T-cell (primary cell): ENCODE results near the gene MLLT10. TPM values are rescaled to one million over a fixed set of nuclear protein-coding genes. Genes with fewer than 3 reads are reported as not detected.
A peak's percentile ranks its signal among the peaks of the same experiment; 100 is the strongest.

Experiments used
- ATAC-seq, 4 experiments: fragments of 200-7000 bp in 3 of 4; fragments of 150-1000 bp in 1 of 4; cut with Tn5 transposase; replicated peaks in 1 of 4; 1 replicate in 3 of 4; 2 replicates in 1 of 4; pipeline ENCODE4 v1.10.0; 2021; ENCODE audit warnings: moderate library complexity in 3 of 4, mild to moderate bottlenecking in 2 of 4, moderate number of reproducible peaks in 1 of 4
- CTCF ChIA-PET, 2 donors: fragments of 300-600 bp; sonication (Branson Sonifier 250); formaldehyde crosslinking; loops; one replicate each; lab custom pipeline; 2022; ENCODE audit warnings: antibody characterized with exemption in 2 of 2; lab: Charles Lee
- POLR2A ChIA-PET, 2 donors: fragments of 300-600 bp; sonication (Branson Sonifier 250); formaldehyde crosslinking; loops; one replicate each; lab custom pipeline; 2022; ENCODE audit warnings: antibody characterized with exemption in 2 of 2; lab: Charles Lee
- DNase-seq, 35 experiments: peaks; one replicate each; pipeline versions ENCODE4 v3.0.0 to v3.0.0-alpha.2; 2013 to 2023
- H3K27ac ChIP-seq: one replicate; pipeline ENCODE4 v1.5.1; 2013; ENCODE audit warnings: low read length
- H3K27me3 ChIP-seq, 2 experiments: replicated peaks in 1 of 2; 1 replicate in 1 of 2; 2 replicates in 1 of 2; pipeline versions ENCODE4 v1.6.1 to v1.7.0; 2013; ENCODE audit warnings: low read length in 1 of 2, mixed read lengths in 1 of 2; ENCODE audit not compliant: control insufficient read depth in 2 of 2, insufficient read depth in 2 of 2; ENCODE audit errors: extremely low read depth in 1 of 2
- H3K36me3 ChIP-seq, 2 donors: 1 replicate in 1 of 2; 2 replicates in 1 of 2; pipeline versions ENCODE4 v1.6.1 to v1.7.0; 2013; ENCODE audit warnings: low read length in 1 of 2; ENCODE audit not compliant: control insufficient read depth in 2 of 2, insufficient read depth in 1 of 2; ENCODE audit errors: extremely low read depth in 1 of 2
- H3K4me1 ChIP-seq, 2 experiments: 1 replicate in 1 of 2; 2 replicates in 1 of 2; pipeline versions ENCODE4 v1.6.1 to v1.7.0; 2013; ENCODE audit warnings: low read length in 2 of 2, mixed read lengths in 1 of 2; ENCODE audit not compliant: insufficient read depth in 2 of 2, control insufficient read depth in 1 of 2; ENCODE audit errors: extremely low read depth in 1 of 2
- H3K4me3 ChIP-seq, 2 donors: 1 replicate in 1 of 2; 2 replicates in 1 of 2; pipeline versions ENCODE4 v1.5.1 to v1.7.0; 2013; ENCODE audit warnings: mild to moderate bottlenecking in 2 of 2, low read length in 1 of 2, moderate library complexity in 1 of 2; ENCODE audit not compliant: control insufficient read depth in 1 of 2; ENCODE audit errors: extremely low read depth in 1 of 2
- H3K9me3 ChIP-seq: 2 replicates; pipeline ENCODE4 v1.7.0; 2013
- H3K27ac Mint-ChIP-seq, 2 donors: one replicate each; pipeline ENCODE4 v1.8.0; 2020 to 2021; ENCODE audit warnings: mild to moderate bottlenecking in 2 of 2, mixed read lengths in 2 of 2
- H3K27me3 Mint-ChIP-seq, 2 donors: one replicate each; pipeline ENCODE4 v1.8.0; 2021 to 2022; ENCODE audit warnings: mixed read lengths in 2 of 2
- H3K36me3 Mint-ChIP-seq: one replicate; pipeline ENCODE4 v1.8.0; 2021; ENCODE audit warnings: mixed read lengths
- H3K4me1 Mint-ChIP-seq, 3 donors: one replicate each; pipeline ENCODE4 v1.8.0; 2020 to 2022; ENCODE audit warnings: mixed read lengths in 3 of 3, mild to moderate bottlenecking in 1 of 3
- H3K4me3 Mint-ChIP-seq, 3 donors: one replicate each; pipeline ENCODE4 v1.8.0; 2020 to 2022; ENCODE audit warnings: mild to moderate bottlenecking in 3 of 3, mixed read lengths in 3 of 3, moderate library complexity in 3 of 3
- H3K9me3 Mint-ChIP-seq, 3 donors: one replicate each; pipeline ENCODE4 v1.8.0; 2020 to 2022; ENCODE audit warnings: mixed read lengths in 3 of 3
- WGBS: methylation state at CpG from one replicate; pipeline ENCODE4 v1.1.5; 2013; ENCODE audit warnings: missing lambda C conversion rate; ENCODE audit not compliant: insufficient coverage; 5-methylcytosine and 5-hydroxymethylcytosine counted together
- total RNA-seq, 35 experiments: library from RNA in 6 of 35; stranded (reverse) in 6 of 35; fragments of 120-200 nt in 1 of 35; gene quantifications; one replicate each; pipeline versions ENCODE4 v1.2.1 to v1.2.4 and lab custom pipeline; 2013 to 2026

Gene MLLT10
- total RNA-seq, 5 donors from 2014 or later (not counting 1 experiment from before 2014, with no cell fraction given): 57.7 to 76.5 (median 66.1) TPM

GRCh38 chr10:21726601-21727225 lies 192.7 kb downstream of the MLLT10 start:
- Mint-ChIP-seq H3K27me3 (no peaks in the 10 kb centered on the region), H3K4me1 (peaks cover 35 to 40% (median 39%) of the 10 kb centered on the region in 3 donors), H3K9me3 (no peaks in the 10 kb centered on the region), H3K36me3 (peaks cover 47% of the 10 kb centered on the region), H3K27ac (peak overlapping the region in 1 of 2 donors; percentile 48), H3K4me3 (no peak overlapping the region)
- Histone ChIP-seq H3K4me1 (peaks cover 3 to 19% of the 10 kb centered on the region in 2 experiments), H3K27me3 (no peaks in the 10 kb centered on the region), H3K9me3 (no peaks in the 10 kb centered on the region), H3K36me3 (peaks cover 0 to 4% of the 10 kb centered on the region in 2 donors), H3K4me3 (no peak overlapping the region), H3K27ac (no peak overlapping the region)
- ChIA-PET POLR2A (no interaction called here), CTCF (interaction anchor here (0.5 to 1.1 kb wide), 3 partner anchors 12 to 848 kb away, joined by 3 to 7 read pairs (median 5); no protein-coding TSS in a partner anchor)
- ATAC-seq: no peak
- DNase-seq: no peak
- 96% methylated on average over 3 of the region's 3 CpGs for WGBS

DNA sequence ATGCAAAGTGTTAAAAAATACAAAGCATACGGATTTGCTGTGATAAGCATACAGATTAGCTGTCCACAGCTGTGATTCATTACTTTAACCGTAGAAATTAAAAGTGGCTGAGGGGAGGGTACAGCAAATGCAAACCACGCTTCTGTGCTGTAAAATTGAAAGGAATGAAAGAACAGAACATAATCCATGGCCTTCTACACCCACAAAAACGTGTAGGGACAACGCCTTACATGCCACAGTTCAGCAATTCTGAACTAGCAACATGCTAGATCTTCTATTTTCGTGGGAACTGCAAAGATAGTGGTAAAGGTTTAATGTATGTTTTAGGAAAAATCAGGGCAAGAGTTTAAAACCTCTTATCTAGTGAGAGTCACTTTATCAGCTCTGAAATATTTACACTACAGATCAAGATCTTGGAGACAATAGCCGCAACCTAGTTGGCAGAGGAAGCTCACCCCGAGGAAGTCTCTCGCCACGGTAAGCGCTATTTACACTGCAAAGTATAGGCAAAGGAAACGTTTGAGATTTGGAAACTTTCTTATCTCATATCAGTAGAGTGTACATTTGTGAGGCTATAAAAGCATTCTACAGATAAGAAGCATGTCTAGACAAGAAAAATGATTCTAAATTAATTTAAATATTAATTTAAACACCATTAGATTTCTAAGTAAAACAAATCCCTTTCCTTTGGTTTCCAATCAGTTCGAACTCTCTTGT lies 193.6 kb downstream of the MLLT10 start:
- no peaks in the 10 kb centered on the region for H3K27me3 Mint-ChIP-seq
- CTCF ChIA-PET: interaction anchor here (0.5 to 1.1 kb wide), 2 partner anchors 12 to 96 kb away, joined by 3 to 5 read pairs; no protein-coding TSS in a partner anchor
- Histone ChIP-seq H3K27me3 (no peaks in the 10 kb centered on the region), H3K4me1 (peaks cover 3 to 19% of the 10 kb centered on the region in 2 experiments), H3K27ac (no peak overlapping the region), H3K4me3 (no peak overlapping the region), H3K36me3 (peaks cover 0 to 4% of the 10 kb centered on the region in 2 donors), H3K9me3 (no peaks in the 10 kb centered on the region)
- WGBS: 60% methylated on average over 2 of the region's 13 CpGs
- POLR2A ChIA-PET: interaction anchor here in 1 of 2 donors (0.5 to 0.6 kb wide), 2 partner anchors 202 to 276 kb away, joined by 3 to 7 read pairs; partner anchors contain the start of genes DNAJC1 and SKIDA1
- H3K4me1 Mint-ChIP-seq: peaks cover 38 to 46% (median 39%) of the 10 kb centered on the region in 3 donors
- peaks cover 47% of the 10 kb centered on the region for H3K36me3 Mint-ChIP-seq
- H3K9me3 Mint-ChIP-seq: no peaks in the 10 kb centered on the region
- ATAC-seq (peak; percentile 56 to 77 (median 68)), DNase-seq (peak in 1 of 35 experiments; percentile 27)
- H3K27ac Mint-ChIP-seq: peak overlapping the region; percentile 75 to 80
- H3K4me3 Mint-ChIP-seq: peak overlapping the region in 1 of 3 donors; percentile 15

DNA sequence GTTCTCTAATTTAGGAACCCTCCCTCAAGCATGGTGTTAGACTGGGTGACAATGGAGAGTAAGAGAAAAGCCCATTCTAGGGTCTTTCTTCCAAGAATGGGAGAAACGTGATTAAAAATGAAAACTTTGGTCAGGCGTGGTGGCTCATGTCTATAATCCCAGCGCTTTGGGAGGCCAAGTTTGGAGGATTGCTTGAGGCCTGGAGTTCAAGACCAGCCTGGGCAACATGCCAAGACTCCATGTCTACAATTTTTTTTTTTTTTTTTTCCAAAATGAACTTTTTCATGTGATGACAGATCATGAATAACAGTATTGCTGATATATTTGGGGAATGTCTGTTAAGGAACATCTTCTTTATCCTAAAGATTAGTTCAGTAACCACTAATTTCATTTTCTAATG lies 194.6 kb downstream of the MLLT10 start:
- CTCF ChIA-PET: no interaction called here
- ATAC-seq (no peak), DNase-seq (no peak)
- no peaks in the 10 kb centered on the region for H3K27me3 Mint-ChIP-seq
- Histone ChIP-seq H3K27ac (no peak overlapping the region), H3K27me3 (no peaks in the 10 kb centered on the region), H3K9me3 (no peaks in the 10 kb centered on the region), H3K4me3 (no peak overlapping the region), H3K36me3 (peaks cover 0 to 6% of the 10 kb centered on the region in 2 donors), H3K4me1 (peaks cover 3 to 19% of the 10 kb centered on the region in 2 experiments)
- peaks cover 47% of the 10 kb centered on the region for H3K36me3 Mint-ChIP-seq
- POLR2A ChIA-PET: no interaction called here
- no peaks in the 10 kb centered on the region for H3K9me3 Mint-ChIP-seq
- no peak overlapping the region for H3K4me3 Mint-ChIP-seq
- H3K4me1 Mint-ChIP-seq: peaks cover 34 to 40% (median 37%) of the 10 kb centered on the region in 3 donors
- no peak overlapping the region for H3K27ac Mint-ChIP-seq
- WGBS: no CpG with 5 or more reads among the region's 3 CpGs

GRCh38 chr10:21732067-21732772 lies 198.2 kb downstream of the MLLT10 start:
- Mint-ChIP-seq H3K4me1 (peaks cover 34 to 35% (median 34%) of the 10 kb centered on the region in 3 donors), H3K9me3 (no peaks in the 10 kb centered on the region), H3K4me3 (no peak overlapping the region), H3K27me3 (no peaks in the 10 kb centered on the region), H3K27ac (peak overlapping the region in 1 of 2 donors; percentile 1), H3K36me3 (peaks cover 55% of the 10 kb centered on the region)
- Histone ChIP-seq H3K4me1 (peaks cover 13 to 16% of the 10 kb centered on the region in 2 experiments), H3K4me3 (no peak overlapping the region), H3K27me3 (no peaks in the 10 kb centered on the region), H3K36me3 (peaks cover 3 to 20% of the 10 kb centered on the region in 2 donors), H3K27ac (no peak overlapping the region), H3K9me3 (no peaks in the 10 kb centered on the region)
- ChIA-PET CTCF (interaction anchor here (1.0 kb wide), 2 partner anchors 11 to 236 kb away, joined by 3 to 6 read pairs; no protein-coding TSS in a partner anchor), POLR2A (interaction anchor here (0.6 kb wide), 2 partner anchors 68 to 902 kb away, joined by 4 to 14 read pairs; no protein-coding TSS in a partner anchor)
- ATAC-seq (peak; percentile 48 to 67 (median 55)), DNase-seq (peak in 20 of 35 experiments; percentile 7 to 56 (median 28))
- WGBS: 68% methylated on average over 3 of the region's 10 CpGs

DNA sequence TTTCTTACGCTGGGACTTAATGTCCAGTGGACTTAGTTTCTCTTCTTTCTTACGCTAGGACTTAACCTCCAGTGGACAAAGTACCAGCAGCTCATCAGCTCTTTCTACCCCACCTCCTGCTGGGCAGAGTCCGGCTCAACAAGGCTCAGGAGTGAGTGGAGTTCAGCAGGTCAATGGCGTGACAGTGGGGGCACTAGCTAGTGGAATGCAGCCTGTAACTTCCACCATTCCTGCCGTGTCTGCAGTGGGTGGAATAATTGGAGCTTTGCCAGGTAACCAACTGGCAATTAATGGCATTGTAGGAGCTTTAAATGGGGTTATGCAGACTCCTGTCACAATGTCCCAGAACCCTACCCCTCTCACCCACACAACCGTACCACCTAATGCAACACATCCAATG lies 199.7 kb downstream of the MLLT10 start:
- POLR2A ChIA-PET: no interaction called here
- CTCF ChIA-PET: interaction anchor here in 1 of 2 donors (0.6 kb wide), 1 partner anchor 19 kb away, joined by 5 read pairs; no protein-coding TSS in a partner anchor
- Mint-ChIP-seq H3K36me3 (peaks cover 47% of the 10 kb centered on the region), H3K4me3 (no peak overlapping the region), H3K9me3 (no peaks in the 10 kb centered on the region), H3K27ac (peak overlapping the region in 1 of 2 donors; percentile 51), H3K27me3 (no peaks in the 10 kb centered on the region), H3K4me1 (peaks cover 34 to 37% (median 36%) of the 10 kb centered on the region in 3 donors)
- ATAC-seq: no peak
- Histone ChIP-seq H3K4me3 (no peak overlapping the region), H3K27me3 (no peaks in the 10 kb centered on the region), H3K27ac (no peak overlapping the region), H3K36me3 (peaks cover 3 to 27% of the 10 kb centered on the region in 2 donors), H3K9me3 (no peaks in the 10 kb centered on the region), H3K4me1 (peaks cover 18 to 19% of the 10 kb centered on the region in 2 experiments)
- WGBS: 100% methylated on average over 2 of the region's 6 CpGs
- no peak for DNase-seq
